ENCODE results near the gene TMEM79.

DNA sequence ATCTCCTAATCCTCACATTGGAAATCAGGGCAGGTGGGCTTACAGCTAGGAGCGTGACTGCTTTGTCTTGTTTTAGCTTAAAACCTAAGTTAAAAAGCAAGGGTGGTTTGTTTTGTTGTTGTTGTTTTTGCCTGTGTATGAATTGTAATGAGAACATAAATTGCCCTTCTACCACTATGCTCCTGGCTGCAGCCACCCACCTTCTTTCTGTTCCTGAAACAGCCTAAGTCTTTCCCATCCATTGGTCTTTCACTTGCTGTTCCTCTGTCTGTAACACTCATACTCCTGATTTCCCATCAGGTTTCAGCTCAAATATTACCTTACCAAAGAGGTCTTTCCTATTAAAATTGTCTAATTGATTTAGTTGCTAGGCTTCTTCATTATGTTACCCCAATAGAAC, 604 bp upstream of the TMEM79 start:
- TF ChIP-seq POLR2A (IDR thresholded peaks at IDR 0.05; ENCODE audit: low read depth, low read length) (no peak), EZH2 (IDR thresholded peaks at IDR 0.05; ENCODE audit: borderline replicate concordance, low read depth, low read length, severe bottlenecking) (no peak), CTCF (IDR thresholded peaks at IDR 0.05; ENCODE audit: extremely low read depth in 1 of 2, insufficient read depth in 1 of 2, low read depth in 1 of 2, low read length in 2 of 2) (no peak)
